ENCODE measurements around the gene LMNTD2. TPM values are rescaled to one million over a fixed set of nuclear protein-coding genes. Genes with fewer than 3 reads are reported as not detected.
"Not testable (repeated sequence)": the region's sequence is repeated elsewhere in the genome, so short reads cannot be mapped to it uniquely, and the experiment has no call there.

LMNTD2 gene
- total RNA-seq, 2 donors from 2014 or later, result 9.8 to 13.6 TPM

GRCh38 chr11:575313-575995 is 14.9 kb upstream of the LMNTD2 start:
- H3K4me1 ChIP-seq, result peaks cover 16% of the 10 kb centered on the region
- intact Hi-C loops (cut with DNase I), result loop anchor here (5.0 kb wide), 1 partner anchor 42 kb away; the partner anchor contains the start of gene IRF7
- DNase-seq, result peak; percentile 82
- no peaks in the 10 kb centered on the region for H3K36me3 ChIP-seq
- H3K27me3 ChIP-seq, result no peaks in the 10 kb centered on the region
- H3K9me3 ChIP-seq, result no peaks in the 10 kb centered on the region
- TF ChIP-seq CTCF (IDR thresholded peaks at IDR 0.05), result no peak
- peak overlapping the region; percentile 29 for H3K27ac ChIP-seq
- H3K4me3 ChIP-seq, result peak overlapping the region; percentile 65
- H3K9ac ChIP-seq (ENCODE audit: low read depth in 2 of 2, low read length in 2 of 2), result peak overlapping the region; percentile 46 to 54

DNA sequence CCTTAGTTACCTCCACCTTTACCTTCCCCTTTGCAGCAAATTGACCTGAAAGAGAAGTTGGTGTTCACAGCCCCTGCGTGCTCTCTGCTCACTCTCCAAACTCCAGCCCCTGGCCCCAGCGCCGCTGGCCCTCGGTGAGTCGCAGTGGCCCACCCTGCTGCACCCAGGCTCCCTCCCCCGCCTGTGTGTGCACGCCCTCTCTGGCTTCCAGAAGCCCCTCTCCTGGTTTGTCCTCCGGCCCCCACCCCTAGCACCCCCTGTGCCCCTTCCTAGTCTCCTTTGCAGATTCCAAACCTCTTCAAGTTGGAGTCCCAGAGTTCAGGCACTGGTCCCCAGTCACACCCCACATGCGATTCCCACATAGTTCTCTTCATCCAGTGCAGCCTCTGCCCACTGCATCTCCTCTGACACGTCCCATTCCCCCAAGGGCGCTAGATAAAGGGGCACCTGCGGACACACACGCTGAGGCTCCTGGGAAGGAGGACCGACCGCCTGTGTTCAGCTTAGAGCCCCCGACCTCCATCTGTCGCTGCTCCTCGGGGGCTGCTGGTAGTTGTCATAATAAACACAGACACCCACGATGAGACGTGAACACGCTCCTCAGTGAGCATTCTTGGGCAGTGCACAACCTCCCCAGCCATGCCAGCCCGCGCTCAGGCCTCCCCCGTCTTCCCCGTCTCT is 14.2 kb upstream of the LMNTD2 start:
- no peak for TF ChIP-seq CTCF (IDR thresholded peaks at IDR 0.05)
- Histone ChIP-seq H3K27me3 (no peaks in the 10 kb centered on the region), H3K9me3 (no peaks in the 10 kb centered on the region), H3K4me1 (peaks cover 16% of the 10 kb centered on the region), H3K4me3 (peak overlapping the region; percentile 65), H3K36me3 (no peaks in the 10 kb centered on the region), H3K9ac (ENCODE audit: low read depth in 2 of 2, low read length in 2 of 2) (peak overlapping the region; percentile 46 to 54), H3K27ac (peak overlapping the region; percentile 29)
- DNase-seq, result no peak
- intact Hi-C loops (cut with DNase I), result loop anchor here (5.0 kb wide), 1 partner anchor 43 kb away; the partner anchor contains the start of gene IRF7

- H3K36me3 ChIP-seq; DNase-seq; H3K27me3 ChIP-seq; H3K9me3 ChIP-seq; H3K9ac ChIP-seq (ENCODE audit: low read depth in 2 of 2, low read length in 2 of 2); H3K4me3 ChIP-seq; H3K27ac ChIP-seq; intact Hi-C loops (cut with DNase I): not testable (repeated sequence)
- H3K4me1 ChIP-seq, result peaks cover 16% of the 10 kb centered on the region
Measured at GRCh38 chr11:574031-574570, 13.6 kb upstream of the LMNTD2 start.

DNA sequence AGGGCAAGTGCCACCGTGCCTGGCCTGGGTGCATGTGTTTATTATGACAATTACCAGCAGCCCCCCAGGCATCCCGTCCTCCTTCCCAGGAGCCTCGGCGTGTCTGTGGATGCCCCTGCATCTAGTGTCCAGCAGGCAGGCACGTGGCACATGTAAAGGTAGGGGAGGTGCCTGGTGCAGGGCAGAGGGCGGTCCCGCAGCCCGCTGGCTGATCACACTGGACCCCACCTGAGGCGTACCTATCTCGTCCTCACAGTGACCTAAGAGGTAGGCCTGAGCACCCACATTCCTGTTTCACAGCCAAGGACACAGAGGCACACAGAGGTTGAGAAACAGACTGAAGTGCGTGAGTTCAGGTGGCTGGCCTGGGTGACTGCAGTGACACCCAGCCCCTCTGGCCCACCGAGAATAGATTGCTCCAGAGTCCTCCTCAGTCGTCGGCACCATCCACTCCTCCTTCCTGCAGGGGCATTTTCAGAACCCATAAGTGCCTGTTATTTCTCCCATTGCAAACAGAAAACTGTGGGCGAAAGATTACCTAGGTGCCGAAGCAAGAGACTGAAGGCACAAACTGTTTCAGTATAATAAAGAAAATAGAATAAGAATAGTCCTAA is 12.7 kb upstream of the LMNTD2 start:
- intact Hi-C loops (cut with DNase I), result no loop called here
- Histone ChIP-seq H3K4me3 (no peak overlapping the region), H3K36me3 (no peaks in the 10 kb centered on the region), H3K9ac (ENCODE audit: low read depth in 2 of 2, low read length in 2 of 2) (no peak overlapping the region), H3K4me1 (peaks cover 16% of the 10 kb centered on the region), H3K27me3 (no peaks in the 10 kb centered on the region), H3K27ac (no peak overlapping the region), H3K9me3 (no peaks in the 10 kb centered on the region)
- DNase-seq, result no peak
- TF ChIP-seq CTCF (IDR thresholded peaks at IDR 0.05), result no peak

- TF ChIP-seq CTCF (IDR thresholded peaks at IDR 0.05), result no peak
- no peak overlapping the region for H3K4me3 ChIP-seq
- intact Hi-C loops (cut with DNase I), result no loop called here
Measured at GRCh38 chr11:571802-572185, 11.3 kb upstream of the LMNTD2 start.

More at GRCh38 chr11:571802-572185, 11.3 kb upstream of the LMNTD2 start:
- no peak overlapping the region for H3K27ac ChIP-seq
- no peak overlapping the region for H3K9ac ChIP-seq (ENCODE audit: low read depth in 2 of 2, low read length in 2 of 2)
- H3K27me3 ChIP-seq, result no peaks in the 10 kb centered on the region
- DNase-seq, result no peak
- no peaks in the 10 kb centered on the region for H3K9me3 ChIP-seq
- H3K4me1 ChIP-seq, result peaks cover 8% of the 10 kb centered on the region
- no peaks in the 10 kb centered on the region for H3K36me3 ChIP-seq

Data from colonic mucosa (tissue), 4 donors.